SK-N-SH treated with all-trans-retinoic acid at 6 μM for 48 hours (cell line): ENCODE measurements around the gene GLIS1.

Experiments used
- ATAC-seq: fragments of 200-7000 bp; cut with Tn5 transposase; 3 replicates; pipeline ENCODE4 v1.9.1; 2020; ENCODE audit warnings: mild to moderate bottlenecking, moderate library complexity
- BACH2 ChIP-seq: fragments of 250-450 bp; sonication (Bioruptor Pico); IDR thresholded peaks from 2 replicates; pipeline ENCODE4 v1.9.0; 2021; ENCODE audit warnings: mild to moderate bottlenecking, borderline replicate concordance
- CSDC2 ChIP-seq: fragments of 250-450 bp; sonication (Bioruptor Pico); IDR thresholded peaks from 2 replicates; pipeline ENCODE4 v1.5.0; 2020; ENCODE audit warnings: mild to moderate bottlenecking, moderate library complexity
- ESRRG ChIP-seq: fragments of 250-450 bp; sonication (Bioruptor Pico); IDR thresholded peaks from 2 replicates; pipeline ENCODE4 v1.6.1; 2021; ENCODE audit warnings: mild to moderate bottlenecking
- GLIS3 ChIP-seq: fragments of 250-450 bp; sonication (Bioruptor Pico); IDR thresholded peaks from 2 replicates; pipeline ENCODE4 v1.5.0; 2020; ENCODE audit warnings: mild to moderate bottlenecking, moderate library complexity
- ISL1 ChIP-seq: fragments of 250-450 bp; sonication (Bioruptor Pico); IDR thresholded peaks from 2 replicates; pipeline ENCODE4 v2.1.2; 2022; ENCODE audit warnings: mild to moderate bottlenecking, moderate library complexity
- OSR1 ChIP-seq: fragments of 250-450 bp; sonication (Bioruptor Pico); IDR thresholded peaks from 2 replicates; pipeline ENCODE4 v1.8.0; 2022; ENCODE audit warnings: moderate library complexity, mild to moderate bottlenecking, inconsistent platforms
- PPARA ChIP-seq: fragments of 250-450 bp; sonication (Bioruptor Pico); IDR thresholded peaks from 2 replicates; pipeline ENCODE4 v1.5.0; 2020; ENCODE audit warnings: mild to moderate bottlenecking, borderline replicate concordance
- RARB ChIP-seq: fragments of 250-450 bp; sonication (Bioruptor Pico); IDR thresholded peaks from 2 replicates; pipeline ENCODE4 v1.8.0; 2021; ENCODE audit warnings: mild to moderate bottlenecking, moderate library complexity
- SNAI2 ChIP-seq: fragments of 250-450 bp; sonication (Bioruptor Pico); IDR thresholded peaks from 2 replicates; pipeline ENCODE4 v1.5.0; 2020; ENCODE audit warnings: mild to moderate bottlenecking, moderate library complexity
- TCF4 ChIP-seq: fragments of 250-450 bp; sonication (Bioruptor Pico); IDR thresholded peaks from 2 replicates; pipeline ENCODE4 v1.8.0; 2021; ENCODE audit warnings: mild to moderate bottlenecking, moderate library complexity, borderline replicate concordance
- TOX ChIP-seq: fragments of 250-450 bp; sonication (Bioruptor Pico); IDR thresholded peaks from 2 replicates; pipeline ENCODE4 v1.8.0; 2021; ENCODE audit warnings: mild to moderate bottlenecking, moderate library complexity, borderline replicate concordance
- ZC3H10 ChIP-seq: fragments of 250-450 bp; sonication (Bioruptor Pico); IDR thresholded peaks from 2 replicates; pipeline ENCODE4 v1.5.1; 2021; ENCODE audit warnings: mild to moderate bottlenecking, moderate library complexity
- ZFP3 ChIP-seq: fragments of 250-450 bp; sonication (Bioruptor Pico); IDR thresholded peaks from 2 replicates; pipeline ENCODE4 v1.5.0; 2020; ENCODE audit warnings: mild to moderate bottlenecking, moderate library complexity
- ZFP30 ChIP-seq: fragments of 450-650 bp; formaldehyde crosslinking; IDR thresholded peaks from 2 replicates; pipeline ENCODE4 v1.5.0; 2022; ENCODE audit warnings: mild to moderate bottlenecking, moderate library complexity
- ZNF565 ChIP-seq: fragments of 450-650 bp; formaldehyde crosslinking; conservative IDR thresholded peaks from 2 replicates; pipeline ENCODE4 v1.5.0; 2020; ENCODE audit warnings: low read depth, mild to moderate bottlenecking, moderate library complexity
- ZNF70 ChIP-seq: fragments of 450-650 bp; formaldehyde crosslinking; IDR thresholded peaks from 2 replicates; pipeline ENCODE4 v1.5.0; 2020; ENCODE audit warnings: mild to moderate bottlenecking, moderate library complexity
- ZNF8 ChIP-seq: fragments of 450-650 bp; formaldehyde crosslinking; IDR thresholded peaks from 2 replicates; pipeline ENCODE4 v1.5.0; 2020; ENCODE audit warnings: mild to moderate bottlenecking, moderate library complexity
- TF ChIP-seq, protein P1 (sequence below): fragments of 250-450 bp; sonication (Bioruptor Pico); IDR thresholded peaks from 2 replicates; pipeline ENCODE4 v1.8.0; 2020; ENCODE audit warnings: mild to moderate bottlenecking, moderate library complexity, borderline replicate concordance
- TF ChIP-seq, protein P2 (sequence below): fragments of 250-450 bp; sonication (Bioruptor Pico); IDR thresholded peaks from 2 replicates; pipeline ENCODE4 v1.8.0; 2021; ENCODE audit warnings: low read depth, mild to moderate bottlenecking, moderate library complexity, borderline replicate concordance
- TF ChIP-seq, protein P3 (sequence below): fragments of 250-450 bp; sonication (Bioruptor Pico); IDR thresholded peaks from 2 replicates; pipeline ENCODE4 v1.5.0; 2020; ENCODE audit warnings: mild to moderate bottlenecking, moderate library complexity
- TF ChIP-seq, protein P4 (sequence below): fragments of 250-450 bp; sonication (Bioruptor Pico); IDR thresholded peaks from 2 replicates; pipeline ENCODE4 v1.5.1; 2021; ENCODE audit warnings: mild to moderate bottlenecking, moderate library complexity
- TF ChIP-seq, protein P5 (sequence below): fragments of 250-450 bp; sonication (Bioruptor Pico); IDR thresholded peaks from 2 replicates; pipeline ENCODE4 v1.5.1; 2020; ENCODE audit warnings: low read depth, mild to moderate bottlenecking, moderate library complexity

GLIS1 gene

DNA sequence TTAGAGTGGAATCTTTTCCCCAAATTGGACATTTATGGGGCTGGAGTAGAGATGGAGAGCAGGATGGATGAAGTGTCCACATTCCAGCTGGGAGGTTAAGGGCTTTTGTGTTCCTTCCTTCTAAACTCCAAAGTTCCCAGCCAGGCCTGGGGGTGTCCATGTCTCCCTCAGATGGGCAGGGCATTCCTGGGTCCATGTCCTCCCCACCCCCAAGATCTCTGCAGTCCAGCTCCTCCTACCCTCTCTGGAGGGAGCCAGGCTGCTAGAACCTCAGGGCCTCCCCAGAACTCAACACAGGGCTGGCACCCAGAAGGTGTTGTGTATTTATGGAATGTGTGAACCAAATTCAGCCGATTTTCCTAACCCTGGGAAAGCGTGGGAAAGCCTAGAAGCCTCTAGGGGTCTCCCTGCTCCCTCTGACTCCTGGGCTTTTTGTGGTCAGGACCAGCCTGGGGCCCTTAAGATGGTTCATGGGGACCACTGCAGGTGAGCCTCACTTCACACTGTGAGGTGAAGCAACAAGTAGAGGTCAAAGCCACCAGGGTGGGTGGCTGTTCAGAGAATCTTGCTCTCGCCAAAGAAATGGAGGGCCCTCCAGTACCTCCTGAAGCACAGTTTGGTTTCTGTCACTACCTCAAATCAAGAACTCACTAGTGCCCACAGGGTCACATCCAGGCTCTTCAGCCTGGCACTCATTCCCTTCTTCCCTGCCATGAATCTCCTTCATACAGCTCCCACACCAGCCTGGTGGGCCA lies 54.8 kb downstream of the GLIS1 start:
- TF ChIP-seq ZNF565 (CRISPR knock-in tag) (no peak), ZFP30 (CRISPR knock-in tag) (no peak), RARB (CRISPR knock-in tag) (no peak), GLIS3 (CRISPR knock-in tag) (no peak), ZNF70 (no peak), TOX (no peak), ZNF8 (CRISPR knock-in tag) (no peak), SNAI2 (CRISPR knock-in tag) (no peak), PPARA (CRISPR knock-in tag) (no peak), TCF4 (no peak), ZC3H10 (CRISPR knock-in tag) (no peak), CSDC2 (CRISPR knock-in tag) (no peak)
- TF ChIP-seq, protein P1, sequence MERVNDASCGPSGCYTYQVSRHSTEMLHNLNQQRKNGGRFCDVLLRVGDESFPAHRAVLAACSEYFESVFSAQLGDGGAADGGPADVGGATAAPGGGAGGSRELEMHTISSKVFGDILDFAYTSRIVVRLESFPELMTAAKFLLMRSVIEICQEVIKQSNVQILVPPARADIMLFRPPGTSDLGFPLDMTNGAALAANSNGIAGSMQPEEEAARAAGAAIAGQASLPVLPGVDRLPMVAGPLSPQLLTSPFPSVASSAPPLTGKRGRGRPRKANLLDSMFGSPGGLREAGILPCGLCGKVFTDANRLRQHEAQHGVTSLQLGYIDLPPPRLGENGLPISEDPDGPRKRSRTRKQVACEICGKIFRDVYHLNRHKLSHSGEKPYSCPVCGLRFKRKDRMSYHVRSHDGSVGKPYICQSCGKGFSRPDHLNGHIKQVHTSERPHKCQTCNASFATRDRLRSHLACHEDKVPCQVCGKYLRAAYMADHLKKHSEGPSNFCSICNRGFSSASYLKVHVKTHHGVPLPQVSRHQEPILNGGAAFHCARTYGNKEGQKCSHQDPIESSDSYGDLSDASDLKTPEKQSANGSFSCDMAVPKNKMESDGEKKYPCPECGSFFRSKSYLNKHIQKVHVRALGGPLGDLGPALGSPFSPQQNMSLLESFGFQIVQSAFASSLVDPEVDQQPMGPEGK (CRISPR knock-in tag): no peak
- TF ChIP-seq, protein P2, sequence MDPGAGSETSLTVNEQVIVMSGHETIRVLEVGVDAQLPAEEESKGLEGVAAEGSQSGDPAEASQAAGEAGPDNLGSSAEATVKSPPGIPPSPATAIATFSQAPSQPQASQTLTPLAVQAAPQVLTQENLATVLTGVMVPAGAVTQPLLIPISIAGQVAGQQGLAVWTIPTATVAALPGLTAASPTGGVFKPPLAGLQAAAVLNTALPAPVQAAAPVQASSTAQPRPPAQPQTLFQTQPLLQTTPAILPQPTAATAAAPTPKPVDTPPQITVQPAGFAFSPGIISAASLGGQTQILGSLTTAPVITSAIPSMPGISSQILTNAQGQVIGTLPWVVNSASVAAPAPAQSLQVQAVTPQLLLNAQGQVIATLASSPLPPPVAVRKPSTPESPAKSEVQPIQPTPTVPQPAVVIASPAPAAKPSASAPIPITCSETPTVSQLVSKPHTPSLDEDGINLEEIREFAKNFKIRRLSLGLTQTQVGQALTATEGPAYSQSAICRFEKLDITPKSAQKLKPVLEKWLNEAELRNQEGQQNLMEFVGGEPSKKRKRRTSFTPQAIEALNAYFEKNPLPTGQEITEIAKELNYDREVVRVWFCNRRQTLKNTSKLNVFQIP (CRISPR knock-in tag): no peak
- TF ChIP-seq, protein P3, sequence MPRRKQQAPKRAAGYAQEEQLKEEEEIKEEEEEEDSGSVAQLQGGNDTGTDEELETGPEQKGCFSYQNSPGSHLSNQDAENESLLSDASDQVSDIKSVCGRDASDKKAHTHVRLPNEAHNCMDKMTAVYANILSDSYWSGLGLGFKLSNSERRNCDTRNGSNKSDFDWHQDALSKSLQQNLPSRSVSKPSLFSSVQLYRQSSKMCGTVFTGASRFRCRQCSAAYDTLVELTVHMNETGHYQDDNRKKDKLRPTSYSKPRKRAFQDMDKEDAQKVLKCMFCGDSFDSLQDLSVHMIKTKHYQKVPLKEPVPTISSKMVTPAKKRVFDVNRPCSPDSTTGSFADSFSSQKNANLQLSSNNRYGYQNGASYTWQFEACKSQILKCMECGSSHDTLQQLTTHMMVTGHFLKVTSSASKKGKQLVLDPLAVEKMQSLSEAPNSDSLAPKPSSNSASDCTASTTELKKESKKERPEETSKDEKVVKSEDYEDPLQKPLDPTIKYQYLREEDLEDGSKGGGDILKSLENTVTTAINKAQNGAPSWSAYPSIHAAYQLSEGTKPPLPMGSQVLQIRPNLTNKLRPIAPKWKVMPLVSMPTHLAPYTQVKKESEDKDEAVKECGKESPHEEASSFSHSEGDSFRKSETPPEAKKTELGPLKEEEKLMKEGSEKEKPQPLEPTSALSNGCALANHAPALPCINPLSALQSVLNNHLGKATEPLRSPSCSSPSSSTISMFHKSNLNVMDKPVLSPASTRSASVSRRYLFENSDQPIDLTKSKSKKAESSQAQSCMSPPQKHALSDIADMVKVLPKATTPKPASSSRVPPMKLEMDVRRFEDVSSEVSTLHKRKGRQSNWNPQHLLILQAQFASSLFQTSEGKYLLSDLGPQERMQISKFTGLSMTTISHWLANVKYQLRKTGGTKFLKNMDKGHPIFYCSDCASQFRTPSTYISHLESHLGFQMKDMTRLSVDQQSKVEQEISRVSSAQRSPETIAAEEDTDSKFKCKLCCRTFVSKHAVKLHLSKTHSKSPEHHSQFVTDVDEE (CRISPR knock-in tag): no peak
- TF ChIP-seq, protein P4, sequence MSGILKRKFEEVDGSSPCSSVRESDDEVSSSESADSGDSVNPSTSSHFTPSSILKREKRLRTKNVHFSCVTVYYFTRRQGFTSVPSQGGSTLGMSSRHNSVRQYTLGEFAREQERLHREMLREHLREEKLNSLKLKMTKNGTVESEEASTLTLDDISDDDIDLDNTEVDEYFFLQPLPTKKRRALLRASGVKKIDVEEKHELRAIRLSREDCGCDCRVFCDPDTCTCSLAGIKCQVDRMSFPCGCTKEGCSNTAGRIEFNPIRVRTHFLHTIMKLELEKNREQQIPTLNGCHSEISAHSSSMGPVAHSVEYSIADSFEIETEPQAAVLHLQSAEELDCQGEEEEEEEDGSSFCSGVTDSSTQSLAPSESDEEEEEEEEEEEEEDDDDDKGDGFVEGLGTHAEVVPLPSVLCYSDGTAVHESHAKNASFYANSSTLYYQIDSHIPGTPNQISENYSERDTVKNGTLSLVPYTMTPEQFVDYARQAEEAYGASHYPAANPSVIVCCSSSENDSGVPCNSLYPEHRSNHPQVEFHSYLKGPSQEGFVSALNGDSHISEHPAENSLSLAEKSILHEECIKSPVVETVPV (CRISPR knock-in tag): no peak
- TF ChIP-seq, protein P5, sequence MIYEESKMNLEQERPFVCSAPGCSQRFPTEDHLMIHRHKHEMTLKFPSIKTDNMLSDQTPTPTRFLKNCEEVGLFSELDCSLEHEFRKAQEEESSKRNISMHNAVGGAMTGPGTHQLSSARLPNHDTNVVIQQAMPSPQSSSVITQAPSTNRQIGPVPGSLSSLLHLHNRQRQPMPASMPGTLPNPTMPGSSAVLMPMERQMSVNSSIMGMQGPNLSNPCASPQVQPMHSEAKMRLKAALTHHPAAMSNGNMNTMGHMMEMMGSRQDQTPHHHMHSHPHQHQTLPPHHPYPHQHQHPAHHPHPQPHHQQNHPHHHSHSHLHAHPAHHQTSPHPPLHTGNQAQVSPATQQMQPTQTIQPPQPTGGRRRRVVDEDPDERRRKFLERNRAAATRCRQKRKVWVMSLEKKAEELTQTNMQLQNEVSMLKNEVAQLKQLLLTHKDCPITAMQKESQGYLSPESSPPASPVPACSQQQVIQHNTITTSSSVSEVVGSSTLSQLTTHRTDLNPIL (CRISPR knock-in tag): no peak
- TF ChIP-seq, all 23 proteins: peak for 0
- ATAC-seq: no peak

DNA sequence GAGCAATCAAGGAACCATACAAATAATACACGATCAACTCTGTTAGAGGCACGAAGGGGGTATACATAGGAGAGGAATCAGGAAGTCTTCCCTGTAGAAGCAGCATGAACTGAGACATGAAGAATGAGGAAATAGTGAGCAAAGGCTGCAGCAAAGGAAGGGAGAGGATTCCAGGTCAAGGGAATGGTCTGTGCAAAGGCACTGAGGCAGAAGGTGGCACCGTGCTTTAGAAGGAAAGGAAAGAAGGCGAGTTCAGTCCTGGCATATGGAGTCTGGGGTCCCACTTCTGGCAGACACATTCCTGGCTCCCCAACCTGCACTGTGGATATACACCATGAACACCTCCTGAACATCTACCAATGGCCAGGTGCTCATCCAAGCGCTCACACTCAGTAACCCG lies 56.1 kb downstream of the GLIS1 start:
- ATAC-seq: no peak
- TF ChIP-seq ZFP3: no peak
- TF ChIP-seq BACH2 (CRISPR knock-in tag): no peak
- TF ChIP-seq OSR1 (CRISPR knock-in tag): no peak
- no peak for TF ChIP-seq GLIS3 (CRISPR knock-in tag)
- TF ChIP-seq ZNF8 (CRISPR knock-in tag): no peak
- TF ChIP-seq ZFP30 (CRISPR knock-in tag): no peak
- no peak for TF ChIP-seq TOX
- TF ChIP-seq, protein P3 (CRISPR knock-in tag): no peak
- no peak for TF ChIP-seq ISL1
- TF ChIP-seq CSDC2 (CRISPR knock-in tag): no peak
- TF ChIP-seq, protein P2 (CRISPR knock-in tag): no peak
- TF ChIP-seq RARB (CRISPR knock-in tag): no peak
- no peak for TF ChIP-seq SNAI2 (CRISPR knock-in tag)
- TF ChIP-seq ZNF565 (CRISPR knock-in tag): no peak
- no peak for TF ChIP-seq ESRRG (CRISPR knock-in tag)
- no peak for TF ChIP-seq ZC3H10 (CRISPR knock-in tag)
- TF ChIP-seq, protein P4 (CRISPR knock-in tag): no peak
